Suprapubic skin (tissue), 4 donors: ENCODE data around the gene DCDC2.

Experiments used
- EP300 ChIP-seq: sonication (generic); formaldehyde crosslinking; IDR thresholded peaks from one replicate; pipeline ENCODE4 v1.6.1; 2017; ENCODE audit warnings: antibody characterized with exemption
- POLR2A ChIP-seq, 2 donors: fragments of 450-650 bp; IDR thresholded peaks; one replicate each; pipeline ENCODE4 v1.6.1; 2017; ENCODE audit warnings: antibody characterized with exemption in 2 of 2, mild to moderate bottlenecking in 2 of 2, moderate library complexity in 2 of 2
- POLR2AphosphoS5 ChIP-seq, 3 donors: sonication (generic); formaldehyde crosslinking; IDR thresholded peaks; one replicate each; pipeline ENCODE4 v1.6.1; 2017; ENCODE audit warnings: antibody characterized with exemption in 3 of 3
- TF ChIP-seq, protein P1 (sequence below), 2 donors: fragments of 200-600 bp in 1 of 2; fragments of 450-650 bp in 1 of 2; sonication (generic) in 1 of 2; IDR thresholded peaks; one replicate each; pipeline ENCODE4 v1.5.1; 2016 to 2019; ENCODE audit warnings: antibody characterized with exemption in 2 of 2, mild to moderate bottlenecking in 1 of 2, moderate library complexity in 1 of 2

DNA sequence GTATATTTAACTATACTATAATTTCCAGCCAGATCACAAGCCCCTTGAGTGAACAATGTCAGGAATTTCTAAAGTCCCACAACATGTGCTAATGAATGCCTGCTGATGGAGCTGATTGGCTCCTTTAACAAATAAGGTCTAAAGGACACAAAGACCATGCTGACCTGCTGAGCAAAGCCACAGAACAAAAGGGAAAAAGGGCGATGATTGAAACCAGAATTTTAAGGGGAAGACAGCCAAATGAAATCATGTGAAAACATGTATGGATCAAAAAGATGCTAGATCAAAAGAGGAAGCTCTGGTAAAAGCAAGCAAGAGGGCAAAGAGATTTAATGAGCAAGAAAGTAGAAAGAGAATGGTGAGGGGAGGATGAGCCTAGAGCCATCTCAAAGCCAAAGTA, 105.6 kb downstream of the DCDC2 start:
- TF ChIP-seq POLR2A (IDR thresholded peaks at IDR 0.05) (no peak), POLR2AphosphoS5 (IDR thresholded peaks at IDR 0.05) (no peak), EP300 (no peak)
- TF ChIP-seq, protein P1, sequence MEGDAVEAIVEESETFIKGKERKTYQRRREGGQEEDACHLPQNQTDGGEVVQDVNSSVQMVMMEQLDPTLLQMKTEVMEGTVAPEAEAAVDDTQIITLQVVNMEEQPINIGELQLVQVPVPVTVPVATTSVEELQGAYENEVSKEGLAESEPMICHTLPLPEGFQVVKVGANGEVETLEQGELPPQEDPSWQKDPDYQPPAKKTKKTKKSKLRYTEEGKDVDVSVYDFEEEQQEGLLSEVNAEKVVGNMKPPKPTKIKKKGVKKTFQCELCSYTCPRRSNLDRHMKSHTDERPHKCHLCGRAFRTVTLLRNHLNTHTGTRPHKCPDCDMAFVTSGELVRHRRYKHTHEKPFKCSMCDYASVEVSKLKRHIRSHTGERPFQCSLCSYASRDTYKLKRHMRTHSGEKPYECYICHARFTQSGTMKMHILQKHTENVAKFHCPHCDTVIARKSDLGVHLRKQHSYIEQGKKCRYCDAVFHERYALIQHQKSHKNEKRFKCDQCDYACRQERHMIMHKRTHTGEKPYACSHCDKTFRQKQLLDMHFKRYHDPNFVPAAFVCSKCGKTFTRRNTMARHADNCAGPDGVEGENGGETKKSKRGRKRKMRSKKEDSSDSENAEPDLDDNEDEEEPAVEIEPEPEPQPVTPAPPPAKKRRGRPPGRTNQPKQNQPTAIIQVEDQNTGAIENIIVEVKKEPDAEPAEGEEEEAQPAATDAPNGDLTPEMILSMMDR (IDR thresholded peaks at IDR 0.05) = no peak
